KG1 (cell line): ENCODE data around the gene PTPA.
"Not testable (repeated sequence)": the region's sequence is repeated elsewhere in the genome, so short reads cannot be mapped to it uniquely, and the experiment has no call there.

ENCODE experiments used
- DNase-seq: peaks from one replicate; lab custom pipeline; 2025; lab: John Stamatoyannopoulos, UW

PTPA gene

GRCh38 chr9:129109952-129110739, 1.1 kb upstream of the PTPA start:
- DNase-seq: no peak

GRCh38 chr9:129111528-129112151, 425 bp downstream of the PTPA start:
- no peak for DNase-seq

- not testable (repeated sequence) for DNase-seq
Measured at GRCh38 chr9:129112526-129112925, 1.3 kb downstream of the PTPA start.

- DNase-seq: no peak
Measured at GRCh38 chr9:129113645-129114304, 2.6 kb downstream of the PTPA start.

GRCh38 chr9:129118799-129119198, 7.6 kb downstream of the PTPA start:
- DNase-seq: no peak

- no peak for DNase-seq
Measured at GRCh38 chr9:129121483-129121882, 10.3 kb downstream of the PTPA start.

GRCh38 chr9:129122133-129122532, 10.9 kb downstream of the PTPA start:
- no peak for DNase-seq

- DNase-seq: not testable (repeated sequence)
Measured at GRCh38 chr9:129122976-129123375, 11.8 kb downstream of the PTPA start.

- DNase-seq: no peak
Measured at GRCh38 chr9:129124506-129125069, 13.4 kb downstream of the PTPA start.

GRCh38 chr9:129125478-129125877, 14.3 kb downstream of the PTPA start:
- no peak for DNase-seq

- no peak for DNase-seq
Measured at GRCh38 chr9:129126749-129127618, 15.8 kb downstream of the PTPA start.

GRCh38 chr9:129128689-129129088, 17.5 kb downstream of the PTPA start:
- DNase-seq: no peak

- DNase-seq: not testable (repeated sequence)
Measured at GRCh38 chr9:129130271-129130670, 19.1 kb downstream of the PTPA start.

GRCh38 chr9:129130791-129131190, 19.6 kb downstream of the PTPA start:
- no peak for DNase-seq

GRCh38 chr9:129131300-129132145, 20.3 kb downstream of the PTPA start:
- DNase-seq: peak; percentile 45

GRCh38 chr9:129133082-129133481, 21.9 kb downstream of the PTPA start:
- DNase-seq: no peak

GRCh38 chr9:129135476-129135875, 24.3 kb downstream of the PTPA start:
- no peak for DNase-seq

GRCh38 chr9:129136446-129137035, 25.3 kb downstream of the PTPA start:
- DNase-seq: no peak

GRCh38 chr9:129137292-129138143, 26.3 kb downstream of the PTPA start:
- no peak for DNase-seq

- no peak for DNase-seq
Measured at GRCh38 chr9:129138144-129138462, 26.9 kb downstream of the PTPA start.
